HG02588 (cell line): ENCODE data around the gene RIPOR2.
"Not testable (repeated sequence)": the region's sequence is repeated elsewhere in the genome, so short reads cannot be mapped to it uniquely, and the experiment has no call there.

Experiments
- ATAC-seq: cut with Tn5 transposase; IDR thresholded peaks from one replicate; pipeline ENCODE4 v1.9.1; 2021; ENCODE audit warnings: mild to moderate bottlenecking, moderate library complexity; ENCODE audit not compliant: unreplicated experiment

RIPOR2 gene

DNA sequence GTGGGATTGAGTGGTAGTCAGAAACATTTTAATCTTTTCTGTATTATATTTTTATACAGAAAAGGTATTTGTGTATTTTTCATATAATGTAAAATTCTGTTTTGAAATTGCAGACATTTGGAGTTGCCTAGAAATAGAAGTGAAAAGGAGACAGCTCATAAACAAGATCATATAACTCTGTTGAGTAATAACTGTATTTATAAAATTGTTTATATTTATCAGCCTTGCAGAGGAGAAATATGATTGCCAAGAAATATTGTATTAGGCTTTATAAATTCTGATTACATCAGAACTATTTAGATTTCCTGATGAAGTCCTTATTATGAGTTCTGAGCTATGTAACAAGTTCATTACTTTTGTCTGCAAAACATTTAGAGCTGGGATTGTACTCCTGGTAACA, 55.3 kb downstream of the RIPOR2 start:
- ATAC-seq: no peak

DNA sequence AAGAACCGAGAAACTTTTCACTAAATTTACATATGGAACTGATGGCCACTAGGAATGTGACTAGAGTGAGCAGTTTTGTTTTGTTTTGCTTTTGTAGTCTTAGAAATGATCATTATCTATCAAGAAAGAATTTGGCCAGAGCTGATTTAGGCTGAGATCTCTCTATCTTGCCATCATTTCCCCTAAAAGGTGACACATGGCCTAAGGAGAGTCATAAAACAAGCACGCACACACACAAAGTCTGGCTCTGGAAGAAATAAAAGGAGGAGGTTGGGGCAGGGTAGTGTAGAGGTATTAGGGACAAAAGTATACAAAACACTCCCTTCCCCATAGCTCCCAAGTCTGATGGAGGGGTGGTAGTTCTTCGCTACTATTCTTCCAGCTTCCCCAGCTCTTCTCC, 56.4 kb downstream of the RIPOR2 start:
- ATAC-seq: no peak

DNA sequence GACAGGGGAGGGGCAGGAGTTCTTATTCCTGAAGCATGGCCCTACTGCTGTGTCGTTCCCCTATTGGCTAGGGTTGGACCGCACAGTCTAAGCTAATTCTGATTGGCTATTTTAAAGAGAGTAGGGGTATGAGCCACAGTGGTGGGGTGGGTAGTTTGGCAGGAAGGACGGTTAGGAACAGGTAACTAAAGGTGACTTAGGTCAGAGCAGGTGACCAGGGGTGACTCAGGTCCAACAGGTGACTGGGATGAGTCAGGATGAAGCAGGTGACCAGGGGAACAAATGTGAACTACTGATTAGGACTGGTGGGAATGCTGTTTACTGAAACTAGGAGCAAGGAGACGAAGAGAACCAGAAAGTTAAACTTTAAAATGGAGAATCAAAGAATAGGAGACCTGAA, 58.0 kb downstream of the RIPOR2 start:
- not testable (repeated sequence) for ATAC-seq

DNA sequence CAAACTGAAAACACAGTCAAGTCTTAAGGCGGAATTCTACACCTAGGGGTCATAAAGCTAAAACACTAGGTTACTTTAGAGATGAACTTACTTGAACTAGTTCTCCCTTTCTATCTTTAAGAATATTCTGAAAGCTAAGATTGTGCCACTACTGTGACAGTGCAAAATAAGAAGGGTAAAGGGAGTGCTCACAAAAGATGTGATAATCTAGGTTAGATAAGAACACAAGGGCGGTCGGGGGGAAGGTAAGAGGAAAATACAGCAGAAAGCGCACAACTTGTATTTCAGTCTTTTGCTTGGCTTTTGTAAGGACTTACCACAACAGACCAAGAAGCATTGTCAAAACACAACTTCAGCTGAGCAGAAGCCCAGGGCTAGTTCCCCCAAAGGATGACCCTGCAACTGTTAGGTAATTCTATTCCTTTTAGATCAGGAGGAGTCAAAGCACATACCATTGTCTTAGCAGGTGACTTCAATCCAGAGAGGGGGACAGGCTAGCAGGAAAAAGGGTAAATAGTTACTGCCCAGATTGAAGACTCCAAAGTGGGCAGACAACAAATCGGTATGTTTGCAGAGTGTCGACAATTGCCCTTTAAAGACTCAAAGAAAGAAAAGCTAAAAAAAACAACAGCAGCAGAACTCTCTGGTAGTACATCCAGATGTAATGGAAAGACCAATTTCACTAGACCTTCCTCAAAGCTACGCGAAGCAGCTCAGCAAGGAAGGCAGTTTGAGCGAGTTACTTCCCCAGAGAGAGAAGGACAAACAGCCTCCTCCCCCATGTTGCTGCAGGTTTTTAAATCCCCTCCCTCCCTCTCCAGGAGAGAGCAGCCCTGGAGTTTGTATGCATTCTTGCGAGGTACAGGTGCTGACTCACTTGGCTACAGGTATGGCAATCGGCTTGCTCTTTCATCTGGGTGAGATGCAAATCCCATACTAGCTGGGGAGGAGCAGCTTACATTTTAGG, 59.0 kb downstream of the RIPOR2 start:
- no peak for ATAC-seq

DNA sequence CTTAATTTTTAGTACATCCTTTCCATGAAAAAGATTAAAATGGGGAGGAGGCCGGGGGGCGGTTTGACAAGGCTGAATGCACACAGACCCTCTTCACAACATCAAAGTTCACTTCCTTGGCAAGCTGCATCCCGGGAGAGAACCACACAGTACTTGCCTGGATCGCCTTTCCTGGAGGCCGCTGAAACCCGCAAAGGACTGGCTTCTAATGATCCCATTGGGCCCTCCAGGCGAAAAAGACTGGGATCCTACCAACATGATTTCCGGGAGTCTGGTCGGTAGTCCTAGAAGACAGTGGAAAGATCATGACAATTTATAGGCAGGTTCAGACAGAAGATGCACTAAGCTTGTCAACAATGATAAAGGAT, 60.2 kb downstream of the RIPOR2 start:
- no peak for ATAC-seq

DNA sequence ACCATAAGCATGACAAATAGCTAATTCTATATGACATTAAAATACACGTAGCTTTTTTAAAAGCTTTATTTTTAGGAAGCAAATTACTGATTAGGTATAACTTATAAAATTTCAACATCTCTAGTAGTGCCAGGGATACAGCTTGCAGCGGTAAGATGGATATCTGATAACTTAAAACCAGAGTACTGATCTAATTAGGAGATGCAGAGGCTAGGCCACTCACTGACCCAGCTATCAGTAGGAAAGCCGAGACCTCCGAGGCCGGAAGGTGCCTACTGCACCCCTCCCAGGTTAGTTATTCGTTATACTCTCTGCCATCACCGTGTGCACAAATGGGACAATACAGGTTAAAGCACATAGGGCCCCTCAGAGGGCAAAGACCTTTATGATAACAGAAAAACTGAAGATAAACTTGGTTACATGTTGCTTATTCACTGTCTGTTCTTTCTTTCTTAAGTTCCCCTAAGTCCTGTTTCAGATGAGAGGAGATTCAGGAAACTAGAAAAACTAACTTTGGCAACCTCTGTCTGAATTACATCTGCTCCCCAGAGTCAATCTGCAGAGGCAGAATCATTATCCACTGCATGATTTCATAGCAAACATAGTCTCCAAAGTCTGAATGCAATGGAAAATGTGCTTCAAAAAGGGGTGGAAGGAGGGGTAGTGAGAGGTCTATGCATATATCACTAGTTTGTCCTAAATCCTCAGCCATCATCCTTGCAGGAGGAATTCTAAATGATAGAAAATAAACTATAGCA, 60.8 kb downstream of the RIPOR2 start:
- ATAC-seq: no peak

DNA sequence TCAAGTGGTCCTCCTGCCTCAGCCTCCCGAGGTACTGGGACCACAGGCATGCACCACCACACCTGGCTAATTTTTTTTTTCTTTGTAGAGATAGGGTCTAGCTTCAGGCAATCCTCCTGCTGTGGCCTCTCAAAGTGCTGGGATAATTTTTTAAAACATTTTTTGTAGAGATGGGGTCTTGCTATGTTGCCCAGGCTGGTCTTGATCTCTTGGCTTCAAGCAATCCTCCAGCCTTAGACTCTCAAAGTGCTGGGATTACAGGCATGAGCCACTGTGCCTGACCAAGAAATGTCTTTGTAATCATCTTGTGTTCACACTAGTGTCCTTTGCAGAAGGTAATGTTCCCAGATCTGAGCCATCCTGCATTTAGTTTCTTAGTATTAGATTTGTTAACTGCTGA, 61.6 kb downstream of the RIPOR2 start:
- ATAC-seq: no peak

DNA sequence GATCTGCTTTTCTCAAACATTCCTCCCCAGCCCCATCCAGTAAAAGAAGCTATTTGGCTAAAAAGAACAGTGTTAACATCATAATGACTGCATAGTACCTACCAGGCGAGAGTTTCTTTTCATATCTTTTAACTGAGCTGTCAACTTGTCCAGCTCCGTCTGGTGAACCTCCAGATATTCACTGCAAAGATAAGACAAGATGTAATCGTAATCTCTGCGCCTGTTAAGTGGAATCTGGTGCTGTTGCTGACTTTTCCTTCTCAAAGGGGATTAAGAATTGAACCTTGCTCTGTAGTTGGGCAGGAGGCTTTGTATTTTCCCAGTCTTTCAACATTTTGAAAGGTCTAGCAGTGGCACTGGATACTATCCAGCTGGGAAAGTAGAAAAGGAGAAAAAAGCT, 63.0 kb downstream of the RIPOR2 start:
- no peak for ATAC-seq

DNA sequence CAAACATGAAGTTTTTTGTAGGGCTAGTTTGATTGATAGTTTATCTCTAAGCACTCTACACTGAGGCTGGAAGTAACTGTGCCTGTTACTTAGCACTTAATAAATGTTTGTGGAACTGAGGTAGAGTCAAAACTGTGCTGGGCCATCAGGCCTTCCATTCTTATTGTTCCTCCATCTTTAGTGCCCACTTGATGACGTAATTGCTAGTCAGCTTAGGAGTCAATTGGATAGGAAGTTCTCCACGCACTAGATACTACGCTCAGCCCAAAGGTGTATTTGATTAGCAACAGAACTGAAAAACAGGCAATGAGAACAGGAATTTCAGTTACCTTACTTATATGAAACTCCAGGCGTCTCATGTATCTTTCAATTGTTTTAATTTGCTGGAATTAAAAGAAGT, 67.0 kb downstream of the RIPOR2 start:
- no peak for ATAC-seq

DNA sequence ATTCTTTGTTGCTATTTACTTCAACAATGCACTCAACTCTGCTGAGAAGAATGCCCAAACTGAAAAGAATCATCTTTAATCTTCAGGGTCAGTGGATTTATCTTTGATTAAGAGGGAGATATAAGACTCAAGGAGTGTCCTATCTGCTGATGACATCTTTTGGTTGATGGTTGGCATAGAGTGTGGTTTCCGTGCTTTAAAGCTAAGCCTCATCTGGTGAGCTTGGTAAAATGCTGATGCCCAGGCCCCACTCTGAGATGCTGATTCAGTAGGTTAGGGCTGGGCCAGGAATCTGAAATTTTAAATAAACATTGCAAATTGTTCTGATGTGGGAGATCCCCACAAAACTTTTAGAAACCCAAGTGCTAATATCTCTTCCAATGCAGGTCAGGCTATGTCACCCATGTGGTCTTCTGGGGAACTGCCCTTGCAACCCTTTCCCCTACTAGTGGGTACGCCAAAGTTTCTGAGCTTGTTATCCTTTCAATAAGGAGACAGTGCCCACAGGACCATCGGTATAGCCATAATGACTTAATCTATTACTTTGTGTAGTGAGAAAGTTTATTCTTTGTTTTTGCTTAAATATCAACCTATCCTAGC, 68.6 kb downstream of the RIPOR2 start:
- ATAC-seq: no peak

DNA sequence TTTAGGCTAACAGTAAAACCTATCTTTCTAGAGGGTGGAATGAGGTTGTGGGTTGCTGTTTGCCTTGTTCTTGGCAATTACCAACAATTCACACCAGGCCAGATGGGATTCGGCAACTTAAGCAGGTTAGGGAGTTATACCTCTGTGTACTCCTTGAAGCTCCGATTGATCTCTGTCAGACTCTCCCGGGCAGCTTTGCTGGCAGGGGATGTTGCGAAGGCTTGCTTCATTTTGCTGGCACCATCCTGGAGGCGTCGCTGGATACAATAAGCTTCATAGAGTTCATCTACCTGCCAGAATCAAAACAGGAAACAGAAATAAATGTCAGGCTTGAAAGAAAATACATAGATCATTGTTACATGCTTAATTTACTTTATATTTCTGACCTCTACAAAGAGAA, 70.6 kb downstream of the RIPOR2 start:
- ATAC-seq: no peak

DNA sequence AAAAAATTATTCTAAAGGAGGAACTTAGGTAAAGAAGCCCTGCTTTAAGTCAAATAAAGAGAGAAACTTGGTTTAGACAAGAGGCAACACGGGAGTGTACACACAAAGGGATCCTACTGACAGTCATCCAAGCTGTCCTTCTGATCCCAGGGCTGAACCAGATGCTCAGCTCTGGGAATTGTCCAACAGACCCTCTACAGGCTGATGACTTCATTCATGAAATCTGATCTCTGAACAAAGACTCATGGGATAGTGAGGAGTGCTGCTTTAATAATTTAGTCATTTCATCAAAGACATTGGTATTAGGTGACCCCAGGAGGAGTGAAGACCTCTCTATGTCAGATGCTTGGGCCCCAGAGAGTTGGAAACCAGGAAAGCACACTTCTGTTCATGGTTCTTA, 71.4 kb downstream of the RIPOR2 start:
- ATAC-seq: no peak

DNA sequence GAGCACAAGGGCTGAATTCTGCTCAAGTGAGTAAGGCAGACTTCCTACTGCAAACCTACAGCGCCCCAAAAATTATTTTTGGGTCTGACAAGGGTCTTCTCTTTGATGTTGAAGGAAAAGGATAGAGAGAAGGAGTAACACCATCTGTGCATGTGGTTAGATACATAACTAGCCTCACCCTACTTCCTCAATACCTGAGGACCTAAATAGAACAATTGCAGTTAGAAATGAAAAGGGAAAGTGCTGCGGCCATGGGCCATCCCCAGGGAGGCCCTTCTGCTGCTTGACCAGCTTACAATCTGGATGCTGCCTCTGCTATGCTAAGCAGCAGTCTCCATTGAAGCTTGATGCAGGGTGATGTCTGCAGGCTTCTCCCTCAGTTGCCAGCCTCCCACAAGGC, 73.8 kb downstream of the RIPOR2 start:
- no peak for ATAC-seq

DNA sequence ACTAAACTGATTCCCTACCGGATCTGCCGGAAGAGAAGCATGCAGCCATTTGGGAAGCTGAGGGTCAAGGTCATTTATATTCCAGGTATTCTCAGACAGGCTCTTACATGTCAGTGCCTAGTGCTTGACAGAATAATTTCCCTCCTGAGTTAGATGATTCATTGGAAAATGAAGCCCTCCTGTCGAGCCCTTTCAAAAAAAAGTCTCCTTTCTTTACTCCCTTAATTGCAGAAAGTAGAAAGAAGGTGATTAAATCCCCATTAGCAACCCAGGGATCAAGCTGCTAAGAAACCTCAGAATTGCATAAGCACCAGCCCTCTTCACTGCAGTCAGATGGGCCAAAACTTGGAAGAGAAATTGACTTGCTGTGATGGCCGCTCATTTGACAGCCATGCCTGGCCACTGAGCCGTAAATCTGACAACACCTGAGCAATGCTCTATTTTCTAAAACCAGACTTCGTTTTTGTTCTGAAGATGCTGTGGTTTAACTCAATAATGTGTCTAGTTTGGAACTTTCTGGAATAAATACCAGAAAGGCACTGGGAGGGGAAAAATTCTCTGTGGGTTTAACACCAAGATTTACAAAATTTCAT, 76.1 kb downstream of the RIPOR2 start:
- no peak for ATAC-seq

DNA sequence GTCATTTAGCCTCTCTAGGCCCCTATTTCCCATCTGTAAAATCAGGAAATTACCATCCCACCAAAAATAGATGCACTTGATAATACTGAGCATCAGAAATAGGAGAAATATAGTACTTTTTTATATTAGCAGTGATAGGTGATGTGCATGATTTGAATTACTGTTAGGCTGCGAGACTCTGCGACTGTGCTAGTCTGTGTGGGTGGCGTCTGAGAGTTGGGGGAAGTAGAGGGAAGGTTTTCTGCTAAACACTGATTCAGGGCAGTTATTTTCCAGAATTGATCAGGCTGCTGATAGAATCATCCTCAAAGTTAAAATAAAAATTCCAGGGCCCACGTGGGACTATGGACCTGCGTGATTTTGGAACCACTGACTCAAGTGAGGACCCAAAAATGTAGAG, 76.6 kb downstream of the RIPOR2 start:
- no peak for ATAC-seq

DNA sequence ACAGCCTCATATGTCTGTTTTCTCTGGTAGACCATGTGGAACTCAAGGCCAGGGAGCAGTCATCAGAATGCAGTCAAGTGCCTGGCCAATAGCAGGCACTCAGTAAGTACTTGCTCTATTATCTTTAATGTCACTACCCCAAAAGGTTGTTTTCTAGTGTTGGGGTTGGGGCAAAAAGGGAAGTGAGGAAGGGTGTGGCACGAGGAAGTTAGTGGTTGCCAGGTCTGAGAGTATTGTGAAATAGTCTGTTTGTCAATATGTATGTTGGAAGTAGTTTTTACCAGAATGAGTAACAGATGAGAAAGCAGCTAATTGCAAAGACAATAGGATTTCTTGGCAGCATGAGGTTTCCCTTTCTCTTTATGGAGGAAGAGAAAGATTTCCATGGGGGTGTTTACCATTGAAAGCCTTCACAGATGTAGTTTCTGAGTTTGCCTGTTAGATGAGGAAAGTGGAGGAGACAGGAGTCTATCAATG, 77.5 kb downstream of the RIPOR2 start:
- ATAC-seq: peak; percentile 64

DNA sequence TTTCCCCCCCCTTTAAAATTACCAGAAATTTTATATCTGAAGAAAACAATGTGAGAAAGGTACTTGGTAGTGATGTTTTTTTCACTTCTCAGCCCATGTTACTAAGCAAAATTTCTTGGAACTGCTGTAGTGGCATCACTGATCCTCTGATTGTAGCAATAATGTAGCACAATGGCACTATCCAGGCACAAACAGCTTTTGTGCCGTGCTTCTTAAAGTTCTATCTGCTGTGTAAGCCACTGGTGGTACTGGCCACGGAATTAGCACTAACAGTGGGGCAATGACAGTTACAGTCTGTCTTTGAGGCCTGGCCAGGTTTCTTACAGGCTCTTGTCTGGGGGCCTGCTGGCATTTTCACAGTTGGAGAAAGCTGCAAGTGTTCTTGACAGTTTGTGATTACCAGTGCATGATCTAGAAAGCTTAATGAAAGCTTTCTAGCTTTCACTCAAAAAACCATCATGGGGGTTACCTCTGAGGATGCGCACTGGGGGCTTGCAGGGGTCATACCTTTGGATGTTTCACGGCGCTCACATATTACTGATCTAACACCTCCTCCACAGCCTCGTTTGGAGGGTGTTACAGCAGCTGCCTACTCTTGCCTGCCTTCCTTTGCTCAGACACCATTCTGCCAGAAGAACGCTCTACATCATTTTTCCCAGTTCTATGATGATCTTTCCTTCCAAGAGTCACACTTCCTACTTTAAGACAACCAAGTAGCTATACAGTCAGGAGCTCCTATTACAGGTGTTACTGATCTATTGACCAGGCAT, 78.7 kb downstream of the RIPOR2 start:
- no peak for ATAC-seq

DNA sequence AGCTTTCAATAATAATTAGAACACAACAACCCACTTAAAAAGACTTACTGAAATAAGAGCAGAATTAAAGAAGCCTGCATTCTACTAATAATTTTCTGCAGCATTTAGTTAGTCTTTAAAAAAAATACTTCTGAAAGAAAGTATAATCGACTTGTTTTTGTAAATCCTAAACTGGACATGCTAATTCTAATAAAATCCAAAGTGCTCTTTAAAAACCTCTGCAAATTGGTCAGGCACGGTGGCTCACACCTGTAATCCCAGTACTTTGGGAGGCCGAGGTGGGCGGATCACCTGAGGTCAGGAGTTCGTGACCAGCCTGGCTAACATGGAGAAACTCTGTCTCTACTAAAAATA, 79.5 kb downstream of the RIPOR2 start:
- no peak for ATAC-seq

DNA sequence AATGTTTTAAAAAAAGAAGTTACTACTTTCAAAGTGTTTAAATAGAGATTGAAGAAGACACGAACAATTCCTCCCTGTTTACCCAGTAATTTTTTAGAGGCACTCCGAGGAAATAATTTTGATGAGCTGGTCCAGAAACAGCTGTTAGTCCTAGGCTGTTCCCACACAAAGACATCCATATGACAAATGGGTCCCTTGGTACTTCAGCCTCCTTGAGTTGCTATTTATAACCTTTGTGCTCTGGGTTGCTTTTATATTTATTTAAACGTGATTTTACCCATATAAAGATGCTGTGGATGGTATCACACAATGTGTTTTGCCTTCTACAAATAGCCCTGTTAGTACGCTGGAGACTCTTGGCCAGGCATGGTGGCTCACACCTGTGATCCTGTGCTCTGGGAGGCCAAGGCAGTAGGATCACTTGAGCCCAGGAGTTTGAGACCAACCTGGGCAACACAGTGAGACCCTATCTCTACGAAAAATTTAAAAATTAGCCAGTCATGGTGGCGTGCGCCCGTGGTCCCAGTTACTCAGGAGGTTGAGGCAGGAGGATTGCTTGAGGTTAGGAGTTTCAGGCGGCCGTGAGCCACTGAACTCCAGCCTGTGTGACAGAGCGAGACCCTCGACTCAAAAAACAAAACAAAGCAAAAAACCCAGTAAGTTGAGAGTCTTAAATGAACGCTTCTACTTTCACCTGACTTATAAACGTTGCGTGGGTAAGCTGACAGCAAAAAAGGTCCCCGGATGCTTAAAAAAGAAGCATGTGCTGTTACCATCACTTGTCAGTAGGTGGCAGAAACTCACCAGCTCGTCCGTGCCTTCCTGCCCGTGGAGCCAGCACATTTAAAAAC, 80.1 kb downstream of the RIPOR2 start:
- ATAC-seq: no peak
